HPDE6-E6E7 (cell line): ENCODE data around the gene CCAR1.
A peak's percentile ranks its signal among the peaks of the same experiment; 100 is the strongest.
"Not testable (repeated sequence)": the region's sequence is repeated elsewhere in the genome, so short reads cannot be mapped to it uniquely, and the experiment has no call there.

Experiments
- DNase-seq: peaks from one replicate; pipeline ENCODE4 v3.0.0; 2011; ENCODE audit warnings: missing footprints; ENCODE audit errors: extremely low spot score

CCAR1 gene, protein sequence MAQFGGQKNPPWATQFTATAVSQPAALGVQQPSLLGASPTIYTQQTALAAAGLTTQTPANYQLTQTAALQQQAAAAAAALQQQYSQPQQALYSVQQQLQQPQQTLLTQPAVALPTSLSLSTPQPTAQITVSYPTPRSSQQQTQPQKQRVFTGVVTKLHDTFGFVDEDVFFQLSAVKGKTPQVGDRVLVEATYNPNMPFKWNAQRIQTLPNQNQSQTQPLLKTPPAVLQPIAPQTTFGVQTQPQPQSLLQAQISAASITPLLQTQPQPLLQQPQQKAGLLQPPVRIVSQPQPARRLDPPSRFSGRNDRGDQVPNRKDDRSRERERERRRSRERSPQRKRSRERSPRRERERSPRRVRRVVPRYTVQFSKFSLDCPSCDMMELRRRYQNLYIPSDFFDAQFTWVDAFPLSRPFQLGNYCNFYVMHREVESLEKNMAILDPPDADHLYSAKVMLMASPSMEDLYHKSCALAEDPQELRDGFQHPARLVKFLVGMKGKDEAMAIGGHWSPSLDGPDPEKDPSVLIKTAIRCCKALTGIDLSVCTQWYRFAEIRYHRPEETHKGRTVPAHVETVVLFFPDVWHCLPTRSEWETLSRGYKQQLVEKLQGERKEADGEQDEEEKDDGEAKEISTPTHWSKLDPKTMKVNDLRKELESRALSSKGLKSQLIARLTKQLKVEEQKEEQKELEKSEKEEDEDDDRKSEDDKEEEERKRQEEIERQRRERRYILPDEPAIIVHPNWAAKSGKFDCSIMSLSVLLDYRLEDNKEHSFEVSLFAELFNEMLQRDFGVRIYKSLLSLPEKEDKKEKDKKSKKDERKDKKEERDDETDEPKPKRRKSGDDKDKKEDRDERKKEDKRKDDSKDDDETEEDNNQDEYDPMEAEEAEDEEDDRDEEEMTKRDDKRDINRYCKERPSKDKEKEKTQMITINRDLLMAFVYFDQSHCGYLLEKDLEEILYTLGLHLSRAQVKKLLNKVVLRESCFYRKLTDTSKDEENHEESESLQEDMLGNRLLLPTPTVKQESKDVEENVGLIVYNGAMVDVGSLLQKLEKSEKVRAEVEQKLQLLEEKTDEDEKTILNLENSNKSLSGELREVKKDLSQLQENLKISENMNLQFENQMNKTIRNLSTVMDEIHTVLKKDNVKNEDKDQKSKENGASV

GRCh38 chr10:68720793-68721672 lies at the start of gene CCAR1:
TSS of gene CCAR1 (plus strand) at chr10:68721239. CDS start at chr10:68722505, 1,266 bp downstream.
- peak; percentile 93 for DNase-seq

DNA sequence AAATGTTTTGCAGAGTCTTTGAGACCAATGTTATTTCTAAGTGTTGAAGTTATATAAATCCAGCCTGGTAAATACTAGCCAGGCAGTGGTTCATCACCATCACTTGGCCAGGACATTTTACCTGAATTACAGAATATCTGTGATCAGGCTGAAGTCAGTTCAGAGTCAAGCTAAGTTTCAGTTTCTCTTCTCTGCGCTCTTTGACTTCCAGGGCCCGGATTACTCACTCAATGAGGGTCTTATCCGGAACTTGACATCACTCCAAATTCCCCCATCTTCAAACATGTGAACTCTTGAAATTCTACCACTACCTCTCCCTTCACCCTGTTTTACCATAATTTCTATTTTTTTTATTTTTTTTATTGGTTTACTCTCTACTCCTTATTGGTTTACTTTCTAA lies 36.6 kb upstream of the CCAR1 start:
- DNase-seq = no peak

DNA sequence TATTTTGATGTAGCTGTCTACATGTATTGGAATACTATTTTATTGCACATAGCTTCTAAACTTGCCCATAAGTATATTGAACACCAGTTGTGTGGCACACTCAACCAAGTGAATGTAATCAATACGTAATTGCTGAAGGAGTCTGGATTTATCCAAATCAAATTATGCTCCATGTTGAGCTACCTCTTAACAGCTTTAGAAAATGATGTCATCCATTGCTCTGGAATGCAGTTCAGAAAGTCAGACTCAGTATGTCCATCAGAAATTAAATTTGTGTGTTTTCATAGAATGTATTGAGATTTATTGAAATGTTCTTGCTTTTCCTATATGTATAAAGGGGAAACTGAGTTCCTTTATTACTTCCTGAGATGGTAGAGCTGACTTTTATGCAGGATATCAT lies 25.0 kb upstream of the CCAR1 start:
- DNase-seq = no peak

DNA sequence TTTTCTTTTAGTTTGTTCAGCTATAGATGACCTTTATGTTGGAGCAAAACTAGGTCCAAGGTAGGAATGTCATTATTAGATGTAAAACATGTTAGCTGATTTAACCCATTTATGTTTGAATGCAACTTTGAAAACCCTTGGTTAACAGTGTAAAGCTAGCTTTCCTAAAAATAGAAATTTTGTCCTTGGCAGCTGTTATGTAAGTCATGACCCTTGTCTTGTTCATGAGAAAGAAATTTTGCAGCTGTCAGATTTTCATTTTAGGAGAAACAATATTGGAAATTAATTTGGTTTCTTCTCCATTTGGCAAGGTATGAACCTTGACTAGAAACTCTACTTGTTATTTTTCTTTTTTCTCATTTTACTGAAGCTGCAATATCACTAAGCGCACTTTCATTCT lies 23.9 kb upstream of the CCAR1 start:
- no peak for DNase-seq

DNA sequence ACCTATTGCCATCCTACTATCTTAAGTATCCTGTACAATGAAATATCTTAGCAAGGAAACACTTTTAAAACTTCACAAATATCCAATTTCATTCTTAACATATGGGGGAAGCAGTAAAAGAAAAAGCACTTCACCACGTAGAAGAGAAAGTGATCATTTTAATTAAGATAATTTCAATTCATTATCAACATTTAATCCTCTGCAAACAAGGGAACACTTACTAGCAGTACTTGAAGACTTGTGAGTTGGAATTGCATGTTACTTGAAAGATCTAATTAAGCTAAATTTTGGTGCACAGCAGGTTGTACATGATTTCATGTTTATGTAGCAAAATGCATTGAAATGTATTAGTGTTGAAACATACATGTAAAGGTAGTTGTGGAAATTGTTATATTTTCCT lies 20.8 kb upstream of the CCAR1 start:
- no peak for DNase-seq

DNA sequence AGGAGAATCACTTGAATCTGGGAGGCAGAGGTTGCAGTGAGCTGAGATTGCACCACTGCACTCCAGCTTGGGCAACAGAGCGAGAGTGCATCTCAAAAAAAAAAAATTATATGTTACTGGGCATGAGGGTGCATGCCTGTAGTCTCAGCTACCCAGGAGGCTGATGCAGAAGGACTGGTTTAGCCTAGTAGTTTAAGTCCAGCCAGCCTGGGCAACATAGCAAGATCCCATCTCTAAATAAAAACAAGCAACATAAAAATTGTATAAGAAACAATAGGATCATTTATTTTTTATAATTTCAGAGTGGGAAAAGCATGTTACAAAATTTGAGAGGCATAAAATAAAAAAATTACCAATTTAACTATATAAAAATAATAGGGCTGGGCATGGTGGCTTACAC lies 15.5 kb upstream of the CCAR1 start:
- no peak for DNase-seq

GRCh38 chr10:68708987-68709386 lies 12.1 kb upstream of the CCAR1 start:
- not testable (repeated sequence) for DNase-seq

- DNase-seq = not testable (repeated sequence)
Measured at GRCh38 chr10:68713065-68713464, 8.0 kb upstream of the CCAR1 start.

DNA sequence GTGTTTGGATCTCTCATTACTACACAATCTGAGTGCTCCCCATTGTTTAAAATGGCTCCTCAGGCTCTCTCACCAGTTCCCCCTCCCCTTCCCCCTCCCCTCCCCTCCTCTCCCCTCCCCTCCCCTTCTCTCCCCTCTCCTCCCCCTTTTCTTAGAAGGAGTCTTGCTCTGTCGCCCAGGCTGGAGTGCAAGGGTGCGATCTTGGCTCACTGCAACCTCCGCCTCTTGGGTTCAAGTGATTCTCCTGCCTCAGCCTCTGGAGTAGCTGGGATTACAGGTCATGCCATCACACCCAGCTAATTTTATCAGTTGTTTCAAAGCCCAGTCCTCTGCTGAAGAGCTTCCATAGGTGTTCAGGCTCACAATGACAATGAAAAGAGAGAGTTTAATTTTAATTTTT lies 3.6 kb upstream of the CCAR1 start:
- DNase-seq = no peak

DNA sequence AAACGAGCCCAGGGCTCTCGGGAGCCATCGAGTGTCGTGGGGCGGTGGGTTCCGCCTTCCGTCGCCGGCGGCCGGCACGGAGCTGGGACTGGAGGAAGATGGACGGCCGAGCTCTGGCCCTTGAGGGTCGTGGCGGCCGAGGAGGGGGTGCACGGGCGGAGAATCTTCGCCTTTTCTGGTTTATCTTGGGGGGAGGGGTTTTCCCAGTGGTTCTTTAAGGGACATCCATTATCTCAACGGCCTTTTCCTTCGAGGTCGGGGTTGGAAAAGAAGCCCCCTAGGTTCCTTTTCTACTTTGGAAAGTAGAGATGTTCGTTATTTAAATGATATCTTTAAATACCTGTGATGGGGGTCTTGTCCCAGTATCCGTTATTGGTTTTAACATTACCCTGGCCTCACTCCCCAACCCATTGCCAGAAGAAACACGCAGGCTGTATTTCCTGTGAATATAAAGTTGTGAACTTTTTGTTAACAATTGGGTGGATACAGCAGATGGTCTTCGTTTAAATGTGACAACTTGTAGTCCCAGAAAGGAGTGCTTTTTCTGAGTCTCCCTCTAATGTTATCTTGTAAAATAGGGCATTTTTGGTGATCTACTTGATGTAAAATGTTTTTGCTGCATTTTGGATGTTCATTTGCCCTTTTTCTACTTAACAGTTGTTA lies 765 bp downstream of the CCAR1 start:
- DNase-seq = no peak

DNA sequence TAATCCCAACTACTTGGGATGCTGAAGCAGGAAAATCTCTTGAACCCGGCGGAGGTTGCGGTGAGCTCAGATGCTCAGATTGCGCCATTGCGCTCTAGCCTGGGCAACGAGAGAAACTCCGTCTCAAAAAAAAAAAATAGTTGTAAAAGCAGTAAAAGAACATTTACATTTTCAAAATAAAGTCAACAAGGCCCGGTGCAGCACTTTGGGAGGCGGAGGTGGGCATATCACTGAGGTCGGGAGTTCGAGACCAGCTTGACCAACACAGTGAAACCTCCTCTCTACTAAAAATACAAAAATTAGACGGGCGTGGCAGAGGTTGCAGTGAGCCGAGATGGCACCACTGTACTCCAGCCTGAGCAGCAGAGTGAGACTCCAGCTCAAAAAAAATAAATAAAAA lies 4.0 kb downstream of the CCAR1 start:
- DNase-seq = no peak

DNA sequence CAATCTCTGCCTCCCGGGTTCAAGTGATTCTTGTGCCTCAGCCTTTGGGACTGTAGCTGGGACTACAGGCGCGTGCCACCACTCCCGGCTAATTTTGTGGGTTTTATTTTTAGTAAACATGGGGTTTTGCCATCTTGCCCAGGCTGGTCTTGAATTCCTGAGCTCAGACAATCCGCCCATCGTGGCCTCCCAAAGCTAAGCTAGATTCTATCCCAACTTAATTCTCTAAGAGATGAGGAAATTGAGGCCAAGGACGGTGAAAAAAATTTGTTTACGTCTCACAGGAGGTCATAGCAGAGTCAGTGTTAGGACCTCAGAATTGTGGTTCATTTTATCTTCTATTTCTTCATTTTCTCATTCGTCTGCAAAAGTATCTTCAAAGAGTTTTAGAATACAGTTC lies 6.1 kb downstream of the CCAR1 start:
- no peak for DNase-seq

DNA sequence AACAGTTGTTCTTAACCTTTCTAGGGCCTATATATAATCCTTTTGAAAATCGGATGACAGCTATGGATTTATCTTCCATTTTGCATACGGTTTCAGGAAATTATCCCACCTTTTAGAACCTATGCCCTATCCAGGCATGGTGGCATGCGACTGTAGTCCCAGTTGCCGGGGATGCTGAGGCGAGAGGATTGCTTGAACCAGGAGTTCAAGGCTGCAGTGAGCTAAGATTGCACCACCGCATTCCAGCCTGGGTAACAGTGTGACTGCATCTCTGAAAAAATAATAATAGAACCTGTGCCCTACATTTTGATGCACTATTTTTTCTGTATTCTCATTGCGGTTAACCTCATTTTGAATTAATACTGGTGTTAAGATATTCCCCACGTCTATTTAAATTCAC lies 11.6 kb downstream of the CCAR1 start:
- DNase-seq = no peak

GRCh38 chr10:68734349-68734748 lies 13.3 kb downstream of the CCAR1 start:
- no peak for DNase-seq

DNA sequence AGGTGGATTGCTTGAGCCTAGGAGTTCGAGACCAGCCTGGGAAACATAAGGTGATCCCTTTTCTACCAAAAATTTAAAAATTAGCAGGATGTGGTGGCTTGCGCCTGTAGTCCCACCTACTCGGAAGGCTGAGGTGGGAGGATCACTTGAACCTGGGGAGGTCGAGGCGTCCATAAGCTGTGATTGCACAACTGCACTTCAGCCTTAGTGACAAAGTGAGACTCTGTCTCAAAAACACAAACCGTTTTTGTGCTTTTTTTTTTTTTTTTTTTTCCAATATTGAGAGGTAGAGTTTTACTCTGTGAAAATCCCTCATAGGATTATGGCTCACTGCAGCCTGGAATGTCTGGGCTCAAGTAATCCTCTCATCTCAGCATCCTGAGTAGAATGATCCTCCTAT lies 14.1 kb downstream of the CCAR1 start:
- DNase-seq = no peak

DNA sequence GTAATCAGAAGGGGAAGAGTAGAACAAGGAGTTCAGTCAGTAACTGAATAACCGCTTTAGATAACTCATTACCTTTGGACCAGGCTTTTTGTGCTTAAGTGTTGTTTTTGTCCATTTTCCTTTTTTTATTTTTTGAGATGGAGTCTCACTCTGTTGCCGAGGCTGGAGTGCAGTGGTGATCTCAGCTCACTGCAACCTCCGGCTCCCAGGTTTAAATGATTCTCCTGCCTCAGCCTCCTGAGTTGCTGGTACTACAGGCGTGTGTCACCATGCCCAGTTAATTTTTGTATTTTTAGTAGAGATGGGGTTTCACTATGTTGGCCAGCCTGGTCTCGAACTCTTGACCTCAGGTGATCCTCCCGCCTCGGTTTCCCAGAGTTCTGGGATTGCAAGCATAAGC lies 14.7 kb downstream of the CCAR1 start:
- DNase-seq = not testable (repeated sequence)

- DNase-seq = not testable (repeated sequence)
Measured at GRCh38 chr10:68740676-68741075, 19.6 kb downstream of the CCAR1 start.

DNA sequence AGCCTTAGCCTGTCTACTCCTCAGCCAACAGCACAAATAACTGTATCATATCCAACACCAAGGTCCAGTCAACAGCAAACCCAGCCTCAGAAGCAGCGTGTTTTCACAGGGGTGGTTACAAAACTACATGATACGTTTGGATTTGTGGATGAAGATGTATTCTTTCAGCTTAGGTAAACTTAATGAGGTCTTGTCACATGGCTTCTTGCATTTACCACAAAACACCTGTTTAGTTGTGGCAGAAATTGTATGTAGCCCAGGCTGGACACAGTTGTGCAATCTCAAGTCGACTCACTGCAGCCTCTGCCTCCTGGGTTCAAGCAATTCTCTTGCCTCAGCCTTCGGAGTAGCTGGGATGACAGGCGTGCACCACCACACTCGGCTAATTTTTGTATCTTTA lies 21.4 kb downstream of the CCAR1 start:
- no peak for DNase-seq

GRCh38 chr10:68752711-68753350 lies 31.8 kb downstream of the CCAR1 start:
- no peak for DNase-seq

GRCh38 chr10:68756246-68756645 lies 35.2 kb downstream of the CCAR1 start:
- DNase-seq = no peak
